ENCODE results near the gene CALML6.

CALML6 gene

GRCh38 chr1:1924849-1925248 lies 9.8 kb downstream of the CALML6 start:
- Histone ChIP-seq H3K79me2 (ENCODE audit: insufficient read depth, low read length) (no peaks in the 10 kb centered on the region), H2AFZ (ENCODE audit: low read length) (no peak overlapping the region), H3K27me3 (ENCODE audit: insufficient read depth, low read length) (peaks cover 4% of the 10 kb centered on the region; the same call in 1 of the 2 replicates), H3K9me3 (ENCODE audit: low read length) (no peaks in the 10 kb centered on the region), H3F3A (ENCODE audit: insufficient read depth, low read length) (no peaks in the 10 kb centered on the region), H3K4me3 (ENCODE audit: low read depth, low read length, poor library complexity, severe bottlenecking) (no peak overlapping the region), H3K27ac (ENCODE audit: low read depth, low read length, poor library complexity, severe bottlenecking) (no peak overlapping the region), H3K9me2 (ENCODE audit: low read depth, low read length) (no peaks in the 10 kb centered on the region), H3K36me3 (ENCODE audit: insufficient read depth, low read length) (no peaks in the 10 kb centered on the region), H3K4me1 (ENCODE audit: insufficient read depth, low read length, severe bottlenecking) (no peaks in the 10 kb centered on the region), H3K9ac (ENCODE audit: low read length) (no peak overlapping the region), H4K20me1 (ENCODE audit: insufficient read depth, low read length) (no peaks in the 10 kb centered on the region), H3K4me2 (ENCODE audit: low read length) (no peak overlapping the region)
- TF ChIP-seq EZH2 (IDR thresholded peaks at IDR 0.05; ENCODE audit: borderline replicate concordance, low read length) = no peak
- TF ChIP-seq, protein P1, sequence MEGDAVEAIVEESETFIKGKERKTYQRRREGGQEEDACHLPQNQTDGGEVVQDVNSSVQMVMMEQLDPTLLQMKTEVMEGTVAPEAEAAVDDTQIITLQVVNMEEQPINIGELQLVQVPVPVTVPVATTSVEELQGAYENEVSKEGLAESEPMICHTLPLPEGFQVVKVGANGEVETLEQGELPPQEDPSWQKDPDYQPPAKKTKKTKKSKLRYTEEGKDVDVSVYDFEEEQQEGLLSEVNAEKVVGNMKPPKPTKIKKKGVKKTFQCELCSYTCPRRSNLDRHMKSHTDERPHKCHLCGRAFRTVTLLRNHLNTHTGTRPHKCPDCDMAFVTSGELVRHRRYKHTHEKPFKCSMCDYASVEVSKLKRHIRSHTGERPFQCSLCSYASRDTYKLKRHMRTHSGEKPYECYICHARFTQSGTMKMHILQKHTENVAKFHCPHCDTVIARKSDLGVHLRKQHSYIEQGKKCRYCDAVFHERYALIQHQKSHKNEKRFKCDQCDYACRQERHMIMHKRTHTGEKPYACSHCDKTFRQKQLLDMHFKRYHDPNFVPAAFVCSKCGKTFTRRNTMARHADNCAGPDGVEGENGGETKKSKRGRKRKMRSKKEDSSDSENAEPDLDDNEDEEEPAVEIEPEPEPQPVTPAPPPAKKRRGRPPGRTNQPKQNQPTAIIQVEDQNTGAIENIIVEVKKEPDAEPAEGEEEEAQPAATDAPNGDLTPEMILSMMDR (IDR thresholded peaks at IDR 0.05; ENCODE audit: low read length) = no peak

- Histone ChIP-seq H3K9me3 (ENCODE audit: low read length) (no peaks in the 10 kb centered on the region), H3K9ac (ENCODE audit: low read length) (no peak overlapping the region), H2AFZ (ENCODE audit: low read length) (no peak overlapping the region), H4K20me1 (ENCODE audit: insufficient read depth, low read length) (no peaks in the 10 kb centered on the region), H3K27ac (ENCODE audit: low read depth, low read length, poor library complexity, severe bottlenecking) (no peak overlapping the region), H3K9me2 (ENCODE audit: low read depth, low read length) (no peaks in the 10 kb centered on the region), H3K36me3 (ENCODE audit: insufficient read depth, low read length) (no peaks in the 10 kb centered on the region), H3K4me1 (ENCODE audit: insufficient read depth, low read length, severe bottlenecking) (no peaks in the 10 kb centered on the region), H3K4me3 (ENCODE audit: low read depth, low read length, poor library complexity, severe bottlenecking) (no peak overlapping the region), H3K79me2 (ENCODE audit: insufficient read depth, low read length) (no peaks in the 10 kb centered on the region), H3F3A (ENCODE audit: insufficient read depth, low read length) (no peaks in the 10 kb centered on the region), H3K27me3 (ENCODE audit: insufficient read depth, low read length) (no peaks in the 10 kb centered on the region; the same call in 1 of the 2 replicates), H3K4me2 (ENCODE audit: low read length) (no peak overlapping the region)
- TF ChIP-seq EZH2 (IDR thresholded peaks at IDR 0.05; ENCODE audit: borderline replicate concordance, low read length) = no peak
- TF ChIP-seq, protein P1 (IDR thresholded peaks at IDR 0.05; ENCODE audit: low read length) = no peak
Observed at GRCh38 chr1:1925437-1926345, 10.6 kb downstream of the CALML6 start.

DNA sequence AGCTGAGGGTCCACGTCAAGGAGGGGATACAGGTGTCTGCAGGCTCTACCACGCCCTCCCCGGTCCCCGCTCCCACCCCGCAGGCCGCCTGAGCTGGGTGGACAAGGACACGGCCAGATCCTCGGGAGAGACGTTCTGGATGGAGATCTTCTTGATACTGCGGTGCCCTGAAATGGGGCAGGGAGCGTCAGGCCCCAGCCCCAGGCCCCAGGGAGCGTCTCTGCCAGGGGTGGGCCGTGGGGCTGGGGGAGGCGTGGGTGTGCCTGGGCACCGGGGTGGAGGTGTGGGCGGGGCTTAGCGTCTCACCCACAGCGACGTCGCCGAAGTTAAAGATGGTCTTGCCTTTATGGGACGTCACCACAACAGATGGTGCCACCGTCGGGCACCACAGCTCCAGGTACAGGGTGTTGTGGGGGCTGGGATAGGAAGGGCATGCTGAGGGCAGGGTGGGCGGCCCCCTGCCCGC lies 11.3 kb downstream of the CALML6 start:
- Histone ChIP-seq H3K9me3 (ENCODE audit: low read length) (no peaks in the 10 kb centered on the region), H3K9ac (ENCODE audit: low read length) (no peak overlapping the region), H3K27me3 (ENCODE audit: insufficient read depth, low read length) (no peaks in the 10 kb centered on the region; the same call in 1 of the 2 replicates), H2AFZ (ENCODE audit: low read length) (no peak overlapping the region), H3K4me2 (ENCODE audit: low read length) (no peak overlapping the region), H3F3A (ENCODE audit: insufficient read depth, low read length) (no peaks in the 10 kb centered on the region), H3K9me2 (ENCODE audit: low read depth, low read length) (no peaks in the 10 kb centered on the region), H3K79me2 (ENCODE audit: insufficient read depth, low read length) (no peaks in the 10 kb centered on the region), H3K36me3 (ENCODE audit: insufficient read depth, low read length) (no peaks in the 10 kb centered on the region), H3K4me1 (ENCODE audit: insufficient read depth, low read length, severe bottlenecking) (no peaks in the 10 kb centered on the region), H3K4me3 (ENCODE audit: low read depth, low read length, poor library complexity, severe bottlenecking) (no peak overlapping the region), H4K20me1 (ENCODE audit: insufficient read depth, low read length) (no peaks in the 10 kb centered on the region), H3K27ac (ENCODE audit: low read depth, low read length, poor library complexity, severe bottlenecking) (no peak overlapping the region)
- TF ChIP-seq EZH2 (IDR thresholded peaks at IDR 0.05; ENCODE audit: borderline replicate concordance, low read length) = no peak
- TF ChIP-seq, protein P1 (IDR thresholded peaks at IDR 0.05; ENCODE audit: low read length) = no peak

Data from OCI-LY1 (cell line).